ENCODE results near the gene EGFLAM. TPM values are rescaled to one million over a fixed set of nuclear protein-coding genes. Genes with fewer than 3 reads are reported as not detected.

The EGFLAM gene
- total RNA-seq, 1 donor from 2014 or later: 0.12 TPM

GRCh38 chr5:38483805-38484398, 225.5 kb downstream of the EGFLAM start:
- Mint-ChIP-seq H3K27ac (ENCODE audit: unreplicated experiment) (no peak overlapping the region), H3K27me3 (ENCODE audit: low read depth) (no peaks in the 10 kb centered on the region), H3K9me3 (ENCODE audit: low read depth) (no peaks in the 10 kb centered on the region), H3K36me3 (ENCODE audit: low read depth) (peaks cover 7% of the 10 kb centered on the region), H3K4me1 (ENCODE audit: low read depth) (no peaks in the 10 kb centered on the region), H3K4me3 (ENCODE audit: unreplicated experiment) (no peak overlapping the region)
- TF ChIP-seq CTCF (IDR thresholded peaks at IDR 0.05): no peak
- DNase-seq (ENCODE audit: low spot score): no peak

- DNase-seq (ENCODE audit: low spot score): no peak
- H3K4me3 Mint-ChIP-seq (ENCODE audit: unreplicated experiment): no peak overlapping the region
- H3K36me3 Mint-ChIP-seq (ENCODE audit: low read depth): peaks cover 9% of the 10 kb centered on the region
- H3K27me3 Mint-ChIP-seq (ENCODE audit: low read depth): no peaks in the 10 kb centered on the region
- no peaks in the 10 kb centered on the region for H3K4me1 Mint-ChIP-seq (ENCODE audit: low read depth)
- no peak for TF ChIP-seq CTCF (IDR thresholded peaks at IDR 0.05)
- H3K9me3 Mint-ChIP-seq (ENCODE audit: low read depth): no peaks in the 10 kb centered on the region
- no peak overlapping the region for H3K27ac Mint-ChIP-seq (ENCODE audit: unreplicated experiment)
Observed at GRCh38 chr5:38494175-38494574, 235.8 kb downstream of the EGFLAM start.

- H3K9me3 Mint-ChIP-seq (ENCODE audit: low read depth): no peaks in the 10 kb centered on the region
- no peak for TF ChIP-seq CTCF (IDR thresholded peaks at IDR 0.05)
- H3K27me3 Mint-ChIP-seq (ENCODE audit: low read depth): no peaks in the 10 kb centered on the region
- H3K4me3 Mint-ChIP-seq (ENCODE audit: unreplicated experiment): no peak overlapping the region
- no peak overlapping the region for H3K27ac Mint-ChIP-seq (ENCODE audit: unreplicated experiment)
- DNase-seq (ENCODE audit: low spot score): no peak
- peaks cover 9% of the 10 kb centered on the region for H3K36me3 Mint-ChIP-seq (ENCODE audit: low read depth)
- no peaks in the 10 kb centered on the region for H3K4me1 Mint-ChIP-seq (ENCODE audit: low read depth)
Observed at GRCh38 chr5:38494763-38495162, 236.4 kb downstream of the EGFLAM start.

GRCh38 chr5:38497946-38498345, 239.6 kb downstream of the EGFLAM start:
- H3K36me3 Mint-ChIP-seq (ENCODE audit: low read depth): peaks cover 3% of the 10 kb centered on the region
- DNase-seq (ENCODE audit: low spot score): no peak
- no peaks in the 10 kb centered on the region for H3K9me3 Mint-ChIP-seq (ENCODE audit: low read depth)
- H3K4me1 Mint-ChIP-seq (ENCODE audit: low read depth): peaks cover 6% of the 10 kb centered on the region
- H3K27ac Mint-ChIP-seq (ENCODE audit: unreplicated experiment): no peak overlapping the region
- H3K4me3 Mint-ChIP-seq (ENCODE audit: unreplicated experiment): no peak overlapping the region
- no peaks in the 10 kb centered on the region for H3K27me3 Mint-ChIP-seq (ENCODE audit: low read depth)
- TF ChIP-seq CTCF (IDR thresholded peaks at IDR 0.05): peak; percentile 43

GRCh38 chr5:38500573-38501260, 242.4 kb downstream of the EGFLAM start:
- H3K36me3 Mint-ChIP-seq (ENCODE audit: low read depth): no peaks in the 10 kb centered on the region
- peaks cover 6% of the 10 kb centered on the region for H3K4me1 Mint-ChIP-seq (ENCODE audit: low read depth)
- DNase-seq (ENCODE audit: low spot score): no peak
- TF ChIP-seq CTCF (IDR thresholded peaks at IDR 0.05): no peak
- H3K27ac Mint-ChIP-seq (ENCODE audit: unreplicated experiment): no peak overlapping the region
- H3K9me3 Mint-ChIP-seq (ENCODE audit: low read depth): no peaks in the 10 kb centered on the region
- H3K27me3 Mint-ChIP-seq (ENCODE audit: low read depth): no peaks in the 10 kb centered on the region
- H3K4me3 Mint-ChIP-seq (ENCODE audit: unreplicated experiment): no peak overlapping the region
